SK-N-SH treated with all-trans-retinoic acid at 6 μM for 48 hours (cell line): ENCODE data around the gene S100A1.

Source experiments
- ATAC-seq: fragments of 200-7000 bp; cut with Tn5 transposase; 3 replicates; pipeline ENCODE4 v1.9.1; 2020; ENCODE audit warnings: mild to moderate bottlenecking, moderate library complexity
- ARNTL ChIP-seq: fragments of 450-650 bp; formaldehyde crosslinking; IDR thresholded peaks from 2 replicates; pipeline ENCODE4 v1.5.0; 2020; ENCODE audit warnings: low read depth, mild to moderate bottlenecking, moderate library complexity, borderline replicate concordance
- CSDC2 ChIP-seq: fragments of 250-450 bp; sonication (Bioruptor Pico); IDR thresholded peaks from 2 replicates; pipeline ENCODE4 v1.5.0; 2020; ENCODE audit warnings: mild to moderate bottlenecking, moderate library complexity
- ESRRG ChIP-seq: fragments of 250-450 bp; sonication (Bioruptor Pico); IDR thresholded peaks from 2 replicates; pipeline ENCODE4 v1.6.1; 2021; ENCODE audit warnings: mild to moderate bottlenecking
- GLIS3 ChIP-seq: fragments of 250-450 bp; sonication (Bioruptor Pico); IDR thresholded peaks from 2 replicates; pipeline ENCODE4 v1.5.0; 2020; ENCODE audit warnings: mild to moderate bottlenecking, moderate library complexity
- OSR1 ChIP-seq: fragments of 250-450 bp; sonication (Bioruptor Pico); IDR thresholded peaks from 2 replicates; pipeline ENCODE4 v1.8.0; 2022; ENCODE audit warnings: moderate library complexity, mild to moderate bottlenecking, inconsistent platforms
- RARB ChIP-seq: fragments of 250-450 bp; sonication (Bioruptor Pico); IDR thresholded peaks from 2 replicates; pipeline ENCODE4 v1.8.0; 2021; ENCODE audit warnings: mild to moderate bottlenecking, moderate library complexity
- SNAI2 ChIP-seq: fragments of 250-450 bp; sonication (Bioruptor Pico); IDR thresholded peaks from 2 replicates; pipeline ENCODE4 v1.5.0; 2020; ENCODE audit warnings: mild to moderate bottlenecking, moderate library complexity
- TCF4 ChIP-seq: fragments of 250-450 bp; sonication (Bioruptor Pico); IDR thresholded peaks from 2 replicates; pipeline ENCODE4 v1.8.0; 2021; ENCODE audit warnings: mild to moderate bottlenecking, moderate library complexity, borderline replicate concordance
- TOX ChIP-seq: fragments of 250-450 bp; sonication (Bioruptor Pico); IDR thresholded peaks from 2 replicates; pipeline ENCODE4 v1.8.0; 2021; ENCODE audit warnings: mild to moderate bottlenecking, moderate library complexity, borderline replicate concordance
- ZC3H10 ChIP-seq: fragments of 250-450 bp; sonication (Bioruptor Pico); IDR thresholded peaks from 2 replicates; pipeline ENCODE4 v1.5.1; 2021; ENCODE audit warnings: mild to moderate bottlenecking, moderate library complexity
- ZFP3 ChIP-seq: fragments of 250-450 bp; sonication (Bioruptor Pico); IDR thresholded peaks from 2 replicates; pipeline ENCODE4 v1.5.0; 2020; ENCODE audit warnings: mild to moderate bottlenecking, moderate library complexity
- ZNF565 ChIP-seq: fragments of 450-650 bp; formaldehyde crosslinking; conservative IDR thresholded peaks from 2 replicates; pipeline ENCODE4 v1.5.0; 2020; ENCODE audit warnings: low read depth, mild to moderate bottlenecking, moderate library complexity
- ZNF70 ChIP-seq: fragments of 450-650 bp; formaldehyde crosslinking; IDR thresholded peaks from 2 replicates; pipeline ENCODE4 v1.5.0; 2020; ENCODE audit warnings: mild to moderate bottlenecking, moderate library complexity
- ZNF8 ChIP-seq: fragments of 450-650 bp; formaldehyde crosslinking; IDR thresholded peaks from 2 replicates; pipeline ENCODE4 v1.5.0; 2020; ENCODE audit warnings: mild to moderate bottlenecking, moderate library complexity
- TF ChIP-seq, protein P1 (sequence below): fragments of 250-450 bp; sonication (Bioruptor Pico); IDR thresholded peaks from 2 replicates; pipeline ENCODE4 v1.8.0; 2020; ENCODE audit warnings: mild to moderate bottlenecking, moderate library complexity, borderline replicate concordance
- TF ChIP-seq, protein P2 (sequence below): fragments of 250-450 bp; sonication (Bioruptor Pico); IDR thresholded peaks from 2 replicates; pipeline ENCODE4 v1.8.0; 2021; ENCODE audit warnings: low read depth, mild to moderate bottlenecking, moderate library complexity, borderline replicate concordance
- TF ChIP-seq, protein P3 (sequence below): fragments of 250-450 bp; sonication (Bioruptor Pico); IDR thresholded peaks from 2 replicates; pipeline ENCODE4 v1.5.1; 2020; ENCODE audit warnings: low read depth, mild to moderate bottlenecking, moderate library complexity
- TF ChIP-seq, protein P4 (sequence below): fragments of 250-450 bp; sonication (Bioruptor Pico); IDR thresholded peaks from 2 replicates; pipeline ENCODE4 v1.5.0; 2020; ENCODE audit warnings: mild to moderate bottlenecking, moderate library complexity

The S100A1 gene

DNA sequence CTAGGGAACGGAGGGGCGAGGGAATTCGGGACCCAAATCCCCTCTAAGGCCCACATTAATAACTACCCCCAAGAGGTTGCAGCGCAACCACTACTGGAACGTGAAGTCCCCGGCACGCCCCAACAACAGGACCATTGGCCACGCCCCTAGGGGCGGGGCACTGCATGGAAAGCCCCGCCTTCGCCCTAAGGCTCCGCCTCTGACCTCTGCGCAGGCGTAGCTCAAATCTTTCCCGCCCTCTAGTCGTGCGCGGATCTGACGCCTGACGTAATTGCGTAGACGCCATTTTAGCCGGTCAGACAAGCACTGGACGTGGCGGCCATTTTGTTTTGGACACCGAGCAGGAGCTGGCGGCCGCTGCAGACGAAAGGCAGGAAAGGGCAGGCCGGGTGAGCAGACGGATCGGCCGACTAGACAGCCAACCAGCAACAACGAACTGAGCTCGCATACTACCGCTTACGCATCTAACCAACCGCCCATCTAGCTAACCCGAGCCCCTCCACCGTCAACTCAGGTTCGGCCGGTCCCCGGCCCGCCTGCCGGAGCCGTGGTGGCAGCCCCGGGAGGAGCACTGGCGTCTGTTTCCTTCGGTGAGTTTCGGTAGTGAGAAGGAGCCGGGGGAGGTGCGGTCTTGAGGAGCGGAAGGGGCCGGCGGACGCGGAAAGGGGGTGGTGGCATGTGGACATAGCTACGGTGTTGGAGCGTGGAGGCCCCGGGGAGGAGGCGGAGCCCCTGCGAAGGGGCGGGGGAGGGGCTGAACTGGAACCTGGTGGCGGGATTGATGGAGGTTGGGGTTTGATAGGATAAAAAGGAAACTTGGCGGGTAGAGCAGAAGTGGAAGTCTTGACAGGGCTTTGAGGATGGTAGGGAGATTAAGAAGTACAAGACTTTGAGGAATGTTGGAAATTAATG is 5.8 kb downstream of the S100A1 start, which contains the start of gene CHTOP:
TSS of gene CHTOP (plus strand) at position 313 of the 912 bp plus-strand sequence. CDS start 2,523 bp downstream, outside the sequence.
- TF ChIP-seq, protein P1, sequence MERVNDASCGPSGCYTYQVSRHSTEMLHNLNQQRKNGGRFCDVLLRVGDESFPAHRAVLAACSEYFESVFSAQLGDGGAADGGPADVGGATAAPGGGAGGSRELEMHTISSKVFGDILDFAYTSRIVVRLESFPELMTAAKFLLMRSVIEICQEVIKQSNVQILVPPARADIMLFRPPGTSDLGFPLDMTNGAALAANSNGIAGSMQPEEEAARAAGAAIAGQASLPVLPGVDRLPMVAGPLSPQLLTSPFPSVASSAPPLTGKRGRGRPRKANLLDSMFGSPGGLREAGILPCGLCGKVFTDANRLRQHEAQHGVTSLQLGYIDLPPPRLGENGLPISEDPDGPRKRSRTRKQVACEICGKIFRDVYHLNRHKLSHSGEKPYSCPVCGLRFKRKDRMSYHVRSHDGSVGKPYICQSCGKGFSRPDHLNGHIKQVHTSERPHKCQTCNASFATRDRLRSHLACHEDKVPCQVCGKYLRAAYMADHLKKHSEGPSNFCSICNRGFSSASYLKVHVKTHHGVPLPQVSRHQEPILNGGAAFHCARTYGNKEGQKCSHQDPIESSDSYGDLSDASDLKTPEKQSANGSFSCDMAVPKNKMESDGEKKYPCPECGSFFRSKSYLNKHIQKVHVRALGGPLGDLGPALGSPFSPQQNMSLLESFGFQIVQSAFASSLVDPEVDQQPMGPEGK (CRISPR knock-in tag): 0 out of 2 replicates have a peak, but pooled peaks have one; percentile 33
- TF ChIP-seq ESRRG (CRISPR knock-in tag): no peak
- TF ChIP-seq, protein P2, sequence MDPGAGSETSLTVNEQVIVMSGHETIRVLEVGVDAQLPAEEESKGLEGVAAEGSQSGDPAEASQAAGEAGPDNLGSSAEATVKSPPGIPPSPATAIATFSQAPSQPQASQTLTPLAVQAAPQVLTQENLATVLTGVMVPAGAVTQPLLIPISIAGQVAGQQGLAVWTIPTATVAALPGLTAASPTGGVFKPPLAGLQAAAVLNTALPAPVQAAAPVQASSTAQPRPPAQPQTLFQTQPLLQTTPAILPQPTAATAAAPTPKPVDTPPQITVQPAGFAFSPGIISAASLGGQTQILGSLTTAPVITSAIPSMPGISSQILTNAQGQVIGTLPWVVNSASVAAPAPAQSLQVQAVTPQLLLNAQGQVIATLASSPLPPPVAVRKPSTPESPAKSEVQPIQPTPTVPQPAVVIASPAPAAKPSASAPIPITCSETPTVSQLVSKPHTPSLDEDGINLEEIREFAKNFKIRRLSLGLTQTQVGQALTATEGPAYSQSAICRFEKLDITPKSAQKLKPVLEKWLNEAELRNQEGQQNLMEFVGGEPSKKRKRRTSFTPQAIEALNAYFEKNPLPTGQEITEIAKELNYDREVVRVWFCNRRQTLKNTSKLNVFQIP (CRISPR knock-in tag): peak; percentile 89; the same call in 1 of the 2 replicates
- peak; percentile 72; the same call in 1 of the 2 replicates for TF ChIP-seq RARB (CRISPR knock-in tag)
- peak; percentile 96 for ATAC-seq

DNA sequence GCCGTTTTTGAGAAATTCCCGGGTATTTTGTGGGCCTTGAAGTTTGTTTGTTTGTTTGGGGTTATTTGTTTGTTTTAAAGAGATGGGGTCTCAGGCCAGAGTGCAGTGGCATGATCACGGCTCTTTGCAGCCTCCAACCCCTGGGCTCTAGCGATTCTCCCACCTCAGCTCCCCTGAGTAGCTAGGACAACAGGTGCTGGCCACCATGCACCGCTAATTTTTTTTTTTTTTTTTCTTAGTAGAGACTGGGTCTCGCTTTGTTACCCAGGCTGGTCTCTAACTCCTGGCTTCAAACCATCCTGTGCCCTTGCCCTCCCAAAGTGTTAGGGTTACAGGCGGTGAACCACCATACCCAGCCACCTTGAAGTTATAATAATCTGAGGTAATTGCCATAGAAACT is 7.6 kb downstream of the S100A1 start:
- ATAC-seq: no peak
- TF ChIP-seq CSDC2: no peak
- TF ChIP-seq, protein P3, sequence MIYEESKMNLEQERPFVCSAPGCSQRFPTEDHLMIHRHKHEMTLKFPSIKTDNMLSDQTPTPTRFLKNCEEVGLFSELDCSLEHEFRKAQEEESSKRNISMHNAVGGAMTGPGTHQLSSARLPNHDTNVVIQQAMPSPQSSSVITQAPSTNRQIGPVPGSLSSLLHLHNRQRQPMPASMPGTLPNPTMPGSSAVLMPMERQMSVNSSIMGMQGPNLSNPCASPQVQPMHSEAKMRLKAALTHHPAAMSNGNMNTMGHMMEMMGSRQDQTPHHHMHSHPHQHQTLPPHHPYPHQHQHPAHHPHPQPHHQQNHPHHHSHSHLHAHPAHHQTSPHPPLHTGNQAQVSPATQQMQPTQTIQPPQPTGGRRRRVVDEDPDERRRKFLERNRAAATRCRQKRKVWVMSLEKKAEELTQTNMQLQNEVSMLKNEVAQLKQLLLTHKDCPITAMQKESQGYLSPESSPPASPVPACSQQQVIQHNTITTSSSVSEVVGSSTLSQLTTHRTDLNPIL (CRISPR knock-in tag): no peak
- TF ChIP-seq, protein P4, sequence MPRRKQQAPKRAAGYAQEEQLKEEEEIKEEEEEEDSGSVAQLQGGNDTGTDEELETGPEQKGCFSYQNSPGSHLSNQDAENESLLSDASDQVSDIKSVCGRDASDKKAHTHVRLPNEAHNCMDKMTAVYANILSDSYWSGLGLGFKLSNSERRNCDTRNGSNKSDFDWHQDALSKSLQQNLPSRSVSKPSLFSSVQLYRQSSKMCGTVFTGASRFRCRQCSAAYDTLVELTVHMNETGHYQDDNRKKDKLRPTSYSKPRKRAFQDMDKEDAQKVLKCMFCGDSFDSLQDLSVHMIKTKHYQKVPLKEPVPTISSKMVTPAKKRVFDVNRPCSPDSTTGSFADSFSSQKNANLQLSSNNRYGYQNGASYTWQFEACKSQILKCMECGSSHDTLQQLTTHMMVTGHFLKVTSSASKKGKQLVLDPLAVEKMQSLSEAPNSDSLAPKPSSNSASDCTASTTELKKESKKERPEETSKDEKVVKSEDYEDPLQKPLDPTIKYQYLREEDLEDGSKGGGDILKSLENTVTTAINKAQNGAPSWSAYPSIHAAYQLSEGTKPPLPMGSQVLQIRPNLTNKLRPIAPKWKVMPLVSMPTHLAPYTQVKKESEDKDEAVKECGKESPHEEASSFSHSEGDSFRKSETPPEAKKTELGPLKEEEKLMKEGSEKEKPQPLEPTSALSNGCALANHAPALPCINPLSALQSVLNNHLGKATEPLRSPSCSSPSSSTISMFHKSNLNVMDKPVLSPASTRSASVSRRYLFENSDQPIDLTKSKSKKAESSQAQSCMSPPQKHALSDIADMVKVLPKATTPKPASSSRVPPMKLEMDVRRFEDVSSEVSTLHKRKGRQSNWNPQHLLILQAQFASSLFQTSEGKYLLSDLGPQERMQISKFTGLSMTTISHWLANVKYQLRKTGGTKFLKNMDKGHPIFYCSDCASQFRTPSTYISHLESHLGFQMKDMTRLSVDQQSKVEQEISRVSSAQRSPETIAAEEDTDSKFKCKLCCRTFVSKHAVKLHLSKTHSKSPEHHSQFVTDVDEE (CRISPR knock-in tag): no peak

DNA sequence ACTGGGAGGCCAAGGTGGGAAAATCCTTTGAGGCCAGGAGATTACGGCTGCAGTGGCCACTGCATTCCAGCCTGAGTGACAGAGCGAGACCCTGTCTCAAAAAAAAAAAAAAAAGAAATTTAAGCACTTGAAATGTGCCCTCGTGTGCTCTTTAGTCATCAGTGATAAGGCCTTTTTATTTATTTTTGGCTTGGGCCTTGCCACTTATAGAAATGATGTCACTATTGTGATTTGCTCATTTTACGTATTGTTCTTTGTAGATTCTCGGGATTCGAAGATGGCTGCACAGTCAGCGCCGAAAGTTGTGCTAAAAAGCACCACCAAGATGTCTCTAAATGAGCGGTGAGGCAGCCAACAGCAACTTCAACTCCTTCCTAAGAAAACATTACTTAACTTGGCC is 8.1 kb downstream of the S100A1 start:
- TF ChIP-seq ZFP3 (CRISPR knock-in tag) (no peak), TOX (CRISPR knock-in tag) (no peak), TCF4 (CRISPR knock-in tag) (no peak), OSR1 (CRISPR knock-in tag) (no peak), GLIS3 (CRISPR knock-in tag) (no peak)
- no peak for ATAC-seq

DNA sequence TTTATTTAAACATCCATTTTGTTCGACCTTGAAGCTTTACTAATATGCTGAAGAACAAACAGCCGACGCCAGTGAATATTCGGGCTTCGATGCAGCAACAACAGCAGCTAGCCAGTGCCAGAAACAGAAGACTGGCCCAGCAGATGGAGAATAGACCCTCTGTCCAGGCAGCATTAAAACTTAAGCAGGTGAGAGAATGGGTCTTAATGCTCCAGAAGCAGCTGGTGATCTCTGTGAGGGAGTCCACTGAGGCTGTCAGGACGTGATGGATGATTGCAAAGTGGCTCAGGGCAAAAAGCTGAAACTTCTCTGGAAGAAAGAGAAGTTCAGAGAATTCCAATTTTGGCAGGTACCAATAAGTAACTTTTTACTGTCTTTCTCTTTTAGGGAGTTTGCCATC is 10.0 kb downstream of the S100A1 start:
- ATAC-seq: no peak
- TF ChIP-seq ZNF565 (CRISPR knock-in tag) (no peak), ZNF8 (CRISPR knock-in tag) (no peak), SNAI2 (no peak), RARB (CRISPR knock-in tag) (no peak), ARNTL (no peak), ESRRG (CRISPR knock-in tag) (no peak), OSR1 (CRISPR knock-in tag) (no peak), ZFP3 (CRISPR knock-in tag) (no peak), ZC3H10 (CRISPR knock-in tag) (no peak), ZNF70 (CRISPR knock-in tag) (no peak), TOX (CRISPR knock-in tag) (no peak)
- TF ChIP-seq, protein P2 (CRISPR knock-in tag): no peak
- TF ChIP-seq, protein P1 (CRISPR knock-in tag): no peak
- TF ChIP-seq, protein P3 (CRISPR knock-in tag): no peak
